ENCODE results near the gene MAPKBP1. TPM values are rescaled to one million over a fixed set of nuclear protein-coding genes. Genes with fewer than 3 reads are reported as not detected.

MAPKBP1 gene
- total and polyA plus RNA-seq, 2 of the 13 experiments (the other 11 are each of a cell fraction or from before 2014, with no cell fraction given): 3.0 to 7.3 TPM

GRCh38 chr15:41795996-41796856 is 21.9 kb downstream of the MAPKBP1 start (continued):
- no peak for TF ChIP-seq ZIK1 (CRISPR knock-in tag; IDR thresholded peaks at IDR 0.05; ENCODE audit: borderline replicate concordance, low read depth)
- TF ChIP-seq PCBP2 (optimal IDR thresholded peaks at IDR 0.05; ENCODE audit: low read depth, low read length, poor library complexity, severe bottlenecking): no peak
- no peak for TF ChIP-seq ATF1 (CRISPR knock-in tag; IDR thresholded peaks at IDR 0.05)
- TF ChIP-seq WIZ (CRISPR knock-in tag; IDR thresholded peaks at IDR 0.05): no peak
- TF ChIP-seq ZBTB8A (CRISPR knock-in tag; IDR thresholded peaks at IDR 0.05; ENCODE audit: borderline replicate concordance, low read depth): no peak
- TF ChIP-seq ZNF407 (CRISPR knock-in tag; IDR thresholded peaks at IDR 0.05; ENCODE audit: not compliant biosample characterization): no peak
- TF ChIP-seq HNF4G (IDR thresholded peaks at IDR 0.05; ENCODE audit: borderline replicate concordance, low read depth, low read length): no peak
- no peak for TF ChIP-seq HNF4G (CRISPR knock-in tag; IDR thresholded peaks at IDR 0.05; ENCODE audit: borderline replicate concordance, low read depth)
- no peak for TF ChIP-seq PRMT3 (CRISPR knock-in tag; IDR thresholded peaks at IDR 0.05; ENCODE audit: borderline replicate concordance, low read depth)
- no peak for TF ChIP-seq TOE1 (CRISPR knock-in tag; IDR thresholded peaks at IDR 0.05)
- TF ChIP-seq NKX3-1 (CRISPR knock-in tag; IDR thresholded peaks at IDR 0.05): no peak
- no peak for TF ChIP-seq NFE2L2 (IDR thresholded peaks at IDR 0.05; ENCODE audit: low read length)
- no peak for TF ChIP-seq ZNF432 (CRISPR knock-in tag; IDR thresholded peaks at IDR 0.05; ENCODE audit: borderline replicate concordance)
- no peak for TF ChIP-seq ZNF672 (CRISPR knock-in tag; IDR thresholded peaks at IDR 0.05)
- TF ChIP-seq, protein P1, sequence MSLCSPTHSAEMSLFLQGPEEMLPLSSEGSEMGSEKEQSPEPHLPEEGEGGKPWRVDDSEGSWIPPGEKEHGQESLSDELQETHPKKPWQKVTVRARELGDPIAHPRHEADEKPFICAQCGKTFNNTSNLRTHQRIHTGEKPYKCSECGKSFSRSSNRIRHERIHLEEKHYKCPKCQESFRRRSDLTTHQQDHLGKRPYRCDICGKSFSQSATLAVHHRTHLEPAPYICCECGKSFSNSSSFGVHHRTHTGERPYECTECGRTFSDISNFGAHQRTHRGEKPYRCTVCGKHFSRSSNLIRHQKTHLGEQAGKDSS (CRISPR knock-in tag; IDR thresholded peaks at IDR 0.05; ENCODE audit: borderline replicate concordance, low read depth): no peak
- no peak for TF ChIP-seq ZNF724P (CRISPR knock-in tag; IDR thresholded peaks at IDR 0.05; ENCODE audit: borderline replicate concordance)
- TF ChIP-seq, protein P2, sequence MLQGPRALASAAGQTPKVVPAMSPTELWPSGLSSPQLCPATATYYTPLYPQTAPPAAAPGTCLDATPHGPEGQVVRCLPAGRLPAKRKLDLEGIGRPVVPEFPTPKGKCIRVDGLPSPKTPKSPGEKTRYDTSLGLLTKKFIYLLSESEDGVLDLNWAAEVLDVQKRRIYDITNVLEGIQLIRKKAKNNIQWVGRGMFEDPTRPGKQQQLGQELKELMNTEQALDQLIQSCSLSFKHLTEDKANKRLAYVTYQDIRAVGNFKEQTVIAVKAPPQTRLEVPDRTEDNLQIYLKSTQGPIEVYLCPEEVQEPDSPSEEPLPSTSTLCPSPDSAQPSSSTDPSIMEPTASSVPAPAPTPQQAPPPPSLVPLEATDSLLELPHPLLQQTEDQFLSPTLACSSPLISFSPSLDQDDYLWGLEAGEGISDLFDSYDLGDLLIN (CRISPR knock-in tag; IDR thresholded peaks at IDR 0.05; ENCODE audit: borderline replicate concordance): no peak
- no peak for TF ChIP-seq LCORL (IDR thresholded peaks at IDR 0.05)
- TF ChIP-seq LCORL (CRISPR knock-in tag; IDR thresholded peaks at IDR 0.05): 0 out of 2 replicates have a peak, but pooled peaks have one; percentile 25
- TF ChIP-seq RBFOX2 (IDR thresholded peaks at IDR 0.05; ENCODE audit: low read depth, low read length): no peak
